H1 (cell line): ENCODE measurements around the gene GATB.

Experiments used
- PHF8 ChIP-seq: fragments of 200-600 bp; sonication (generic); conservative IDR thresholded peaks from 2 replicates; pipeline ENCODE4 v1.7.1; 2012; ENCODE audit warnings: low read depth, mild to moderate bottlenecking, inconsistent platforms, low read length, moderate library complexity
- POLR2A ChIP-seq, 2 experiments: IDR thresholded peaks; 1 replicate in 1 of 2; 2 replicates in 1 of 2; pipeline ENCODE4 v1.6.1; 2011; ENCODE audit warnings: low read depth in 2 of 2, low read length in 2 of 2, mild to moderate bottlenecking in 2 of 2; ENCODE audit errors: control extremely low read depth in 1 of 2
- TCF12 ChIP-seq: IDR thresholded peaks from 2 replicates; pipeline ENCODE4 v1.6.1; 2011; ENCODE audit warnings: low read depth, mild to moderate bottlenecking, low read length
- TF ChIP-seq, protein P1 (sequence below), 3 experiments: IDR thresholded peaks; 1 replicate in 2 of 3; 2 replicates in 1 of 3; pipeline versions ENCODE4 v1.5.1 to v1.6.1; 2011; ENCODE audit warnings: low read length in 3 of 3, mild to moderate bottlenecking in 3 of 3, inconsistent platforms in 2 of 3, low read depth in 1 of 3, moderate library complexity in 1 of 3; ENCODE audit not compliant: insufficient read depth in 1 of 3; ENCODE audit errors: control extremely low read depth in 1 of 3
- TF ChIP-seq, protein P2 (sequence below): IDR thresholded peaks from 2 replicates; pipeline ENCODE4 v1.6.1; 2011; ENCODE audit warnings: low read length, improper control_type of control experiment

DNA sequence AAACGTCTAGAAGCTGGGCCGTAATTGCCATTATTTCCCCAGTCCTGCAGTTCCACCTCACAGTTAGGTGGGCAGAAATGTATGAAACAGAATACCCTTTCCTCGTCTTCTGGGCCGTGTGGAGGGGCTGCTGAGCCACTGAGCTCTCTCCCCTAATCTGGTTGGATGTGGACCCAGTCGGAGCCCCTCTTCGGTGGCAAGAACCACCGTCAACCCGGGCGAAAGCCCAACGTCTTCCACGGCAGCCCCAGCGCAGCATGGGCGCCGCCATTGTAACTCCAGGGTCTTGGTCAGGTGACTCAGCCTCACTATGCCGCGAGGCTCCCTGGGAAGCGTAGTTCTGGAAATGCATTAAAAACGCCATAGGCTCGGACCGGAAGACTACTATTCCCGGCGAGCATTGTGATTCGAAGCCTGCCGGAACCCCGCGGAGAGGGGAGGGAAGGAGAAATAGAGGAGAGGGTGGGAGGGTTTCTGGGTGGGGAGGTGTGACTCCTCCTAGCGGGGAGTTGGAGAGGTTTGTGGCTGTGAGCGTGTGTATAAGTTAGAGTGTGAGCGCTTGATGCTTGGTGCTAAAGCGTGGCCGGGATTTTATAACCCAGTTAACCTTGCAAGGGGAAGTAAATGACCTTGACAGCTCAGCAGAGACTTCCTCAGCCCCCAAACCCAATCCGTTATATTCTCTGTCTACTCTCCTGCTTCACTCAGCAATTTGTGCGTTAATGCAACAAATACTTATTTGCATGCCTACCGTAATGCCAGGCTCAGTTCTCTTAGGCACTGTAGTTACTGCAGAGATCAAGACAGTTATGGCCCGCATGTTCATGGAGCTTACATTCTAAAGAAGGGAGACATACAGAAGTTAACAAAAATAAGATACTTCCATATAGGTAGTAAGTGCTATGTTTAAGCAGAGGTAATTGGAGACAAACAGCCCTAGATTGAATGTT, at the start of gene GATB:
- TF ChIP-seq, protein P1, sequence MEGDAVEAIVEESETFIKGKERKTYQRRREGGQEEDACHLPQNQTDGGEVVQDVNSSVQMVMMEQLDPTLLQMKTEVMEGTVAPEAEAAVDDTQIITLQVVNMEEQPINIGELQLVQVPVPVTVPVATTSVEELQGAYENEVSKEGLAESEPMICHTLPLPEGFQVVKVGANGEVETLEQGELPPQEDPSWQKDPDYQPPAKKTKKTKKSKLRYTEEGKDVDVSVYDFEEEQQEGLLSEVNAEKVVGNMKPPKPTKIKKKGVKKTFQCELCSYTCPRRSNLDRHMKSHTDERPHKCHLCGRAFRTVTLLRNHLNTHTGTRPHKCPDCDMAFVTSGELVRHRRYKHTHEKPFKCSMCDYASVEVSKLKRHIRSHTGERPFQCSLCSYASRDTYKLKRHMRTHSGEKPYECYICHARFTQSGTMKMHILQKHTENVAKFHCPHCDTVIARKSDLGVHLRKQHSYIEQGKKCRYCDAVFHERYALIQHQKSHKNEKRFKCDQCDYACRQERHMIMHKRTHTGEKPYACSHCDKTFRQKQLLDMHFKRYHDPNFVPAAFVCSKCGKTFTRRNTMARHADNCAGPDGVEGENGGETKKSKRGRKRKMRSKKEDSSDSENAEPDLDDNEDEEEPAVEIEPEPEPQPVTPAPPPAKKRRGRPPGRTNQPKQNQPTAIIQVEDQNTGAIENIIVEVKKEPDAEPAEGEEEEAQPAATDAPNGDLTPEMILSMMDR (IDR thresholded peaks at IDR 0.05; ENCODE audit: control extremely low read depth in 1 of 3, insufficient read depth in 1 of 3, low read depth in 1 of 3, low read length in 3 of 3), result peak; percentile 46 to 59 (median 48)
- TF ChIP-seq PHF8 (peak; percentile 94), TCF12 (no peak), POLR2A (IDR thresholded peaks at IDR 0.05; ENCODE audit: control extremely low read depth in 1 of 2, low read depth in 2 of 2, low read length in 2 of 2) (peak; percentile 93 to 94)
- TF ChIP-seq, protein P2, sequence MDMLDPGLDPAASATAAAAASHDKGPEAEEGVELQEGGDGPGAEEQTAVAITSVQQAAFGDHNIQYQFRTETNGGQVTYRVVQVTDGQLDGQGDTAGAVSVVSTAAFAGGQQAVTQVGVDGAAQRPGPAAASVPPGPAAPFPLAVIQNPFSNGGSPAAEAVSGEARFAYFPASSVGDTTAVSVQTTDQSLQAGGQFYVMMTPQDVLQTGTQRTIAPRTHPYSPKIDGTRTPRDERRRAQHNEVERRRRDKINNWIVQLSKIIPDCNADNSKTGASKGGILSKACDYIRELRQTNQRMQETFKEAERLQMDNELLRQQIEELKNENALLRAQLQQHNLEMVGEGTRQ, result peak; percentile 93
